Activated CD8-positive, alpha-beta memory T cell treated with anti-CD3 and anti-CD28 coated beads, Interleukin-2, amount 50 U/mL, for 1 hour (primary cell): ENCODE results near the gene RAP1GAP.

Experiments
- DNase-seq: peaks from one replicate; pipeline ENCODE4 v3.0.0-alpha.2; 2020; ENCODE audit errors: extremely low read depth

Gene RAP1GAP

GRCh38 chr1:21610027-21610426 is 59.1 kb downstream of the RAP1GAP start:
- DNase-seq, result no peak

- no peak for DNase-seq
Measured at GRCh38 chr1:21608798-21609197, 60.4 kb downstream of the RAP1GAP start.

GRCh38 chr1:21607549-21608529 is 61.3 kb downstream of the RAP1GAP start:
- DNase-seq, result no peak

GRCh38 chr1:21605964-21606705 is 63.0 kb downstream of the RAP1GAP start:
- DNase-seq, result no peak

GRCh38 chr1:21605012-21605715 is 64.0 kb downstream of the RAP1GAP start:
- DNase-seq, result no peak

GRCh38 chr1:21604208-21604957 is 64.8 kb downstream of the RAP1GAP start:
- no peak for DNase-seq

GRCh38 chr1:21603177-21604138 is 65.7 kb downstream of the RAP1GAP start:
- DNase-seq, result no peak

- no peak for DNase-seq
Measured at GRCh38 chr1:21601278-21602048, 67.7 kb downstream of the RAP1GAP start.

- DNase-seq, result no peak
Measured at GRCh38 chr1:21599402-21599801, 69.8 kb downstream of the RAP1GAP start.

- no peak for DNase-seq
Measured at GRCh38 chr1:21598904-21599303, 70.3 kb downstream of the RAP1GAP start.

- no peak for DNase-seq
Measured at GRCh38 chr1:21598417-21598816, 70.7 kb downstream of the RAP1GAP start.

GRCh38 chr1:21597753-21598152 is 71.4 kb downstream of the RAP1GAP start:
- no peak for DNase-seq

GRCh38 chr1:21596628-21597027 is 72.5 kb downstream of the RAP1GAP start:
- no peak for DNase-seq

GRCh38 chr1:21596174-21596573 is 73.0 kb downstream of the RAP1GAP start:
- no peak for DNase-seq

- no peak for DNase-seq
Measured at GRCh38 chr1:21594935-21595897, 73.9 kb downstream of the RAP1GAP start.

GRCh38 chr1:21594501-21594900 is 74.7 kb downstream of the RAP1GAP start:
- DNase-seq, result no peak

GRCh38 chr1:21593231-21593630 is 75.9 kb downstream of the RAP1GAP start:
- no peak for DNase-seq
